ENCODE measurements around the gene FOXL3.

DNA sequence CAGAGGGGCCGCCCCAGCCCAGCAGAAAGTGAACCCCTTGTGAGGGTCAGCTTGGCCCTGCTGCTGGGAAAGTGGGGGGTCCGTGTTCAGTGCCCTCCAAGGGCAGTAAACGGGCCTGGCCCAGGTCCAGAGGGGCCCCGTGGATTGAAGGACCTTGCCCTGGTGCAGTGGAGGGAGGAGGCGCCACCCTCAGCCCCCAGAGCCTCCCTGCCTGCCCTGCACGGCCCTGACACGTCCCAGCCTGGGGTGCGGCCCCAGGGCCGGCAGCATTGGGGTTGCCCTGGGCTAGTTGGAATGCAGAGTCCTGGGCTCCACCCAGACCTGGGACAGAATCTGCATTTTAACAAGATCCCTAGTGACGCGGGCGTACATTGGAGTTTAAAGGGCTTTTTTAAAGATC, 42.8 kb upstream of the FOXL3 start:
- TF ChIP-seq, protein P1, sequence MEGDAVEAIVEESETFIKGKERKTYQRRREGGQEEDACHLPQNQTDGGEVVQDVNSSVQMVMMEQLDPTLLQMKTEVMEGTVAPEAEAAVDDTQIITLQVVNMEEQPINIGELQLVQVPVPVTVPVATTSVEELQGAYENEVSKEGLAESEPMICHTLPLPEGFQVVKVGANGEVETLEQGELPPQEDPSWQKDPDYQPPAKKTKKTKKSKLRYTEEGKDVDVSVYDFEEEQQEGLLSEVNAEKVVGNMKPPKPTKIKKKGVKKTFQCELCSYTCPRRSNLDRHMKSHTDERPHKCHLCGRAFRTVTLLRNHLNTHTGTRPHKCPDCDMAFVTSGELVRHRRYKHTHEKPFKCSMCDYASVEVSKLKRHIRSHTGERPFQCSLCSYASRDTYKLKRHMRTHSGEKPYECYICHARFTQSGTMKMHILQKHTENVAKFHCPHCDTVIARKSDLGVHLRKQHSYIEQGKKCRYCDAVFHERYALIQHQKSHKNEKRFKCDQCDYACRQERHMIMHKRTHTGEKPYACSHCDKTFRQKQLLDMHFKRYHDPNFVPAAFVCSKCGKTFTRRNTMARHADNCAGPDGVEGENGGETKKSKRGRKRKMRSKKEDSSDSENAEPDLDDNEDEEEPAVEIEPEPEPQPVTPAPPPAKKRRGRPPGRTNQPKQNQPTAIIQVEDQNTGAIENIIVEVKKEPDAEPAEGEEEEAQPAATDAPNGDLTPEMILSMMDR (IDR thresholded peaks at IDR 0.05) = no peak
- TF ChIP-seq, protein P2, sequence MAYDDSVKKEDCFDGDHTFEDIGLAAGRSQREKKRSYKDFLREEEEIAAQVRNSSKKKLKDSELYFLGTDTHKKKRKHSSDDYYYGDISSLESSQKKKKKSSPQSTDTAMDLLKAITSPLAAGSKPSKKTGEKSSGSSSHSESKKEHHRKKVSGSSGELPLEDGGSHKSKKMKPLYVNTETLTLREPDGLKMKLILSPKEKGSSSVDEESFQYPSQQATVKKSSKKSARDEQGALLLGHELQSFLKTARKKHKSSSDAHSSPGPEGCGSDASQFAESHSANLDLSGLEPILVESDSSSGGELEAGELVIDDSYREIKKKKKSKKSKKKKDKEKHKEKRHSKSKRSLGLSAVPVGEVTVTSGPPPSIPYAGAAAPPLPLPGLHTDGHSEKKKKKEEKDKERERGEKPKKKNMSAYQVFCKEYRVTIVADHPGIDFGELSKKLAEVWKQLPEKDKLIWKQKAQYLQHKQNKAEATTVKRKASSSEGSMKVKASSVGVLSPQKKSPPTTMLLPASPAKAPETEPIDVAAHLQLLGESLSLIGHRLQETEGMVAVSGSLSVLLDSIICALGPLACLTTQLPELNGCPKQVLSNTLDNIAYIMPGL (CRISPR knock-in tag; IDR thresholded peaks at IDR 0.05) = no peak
